Colonic mucosa (tissue), 4 donors: ENCODE data around the gene FIBCD1. TPM values are rescaled to one million over a fixed set of nuclear protein-coding genes. Genes with fewer than 3 reads are reported as not detected.

Source experiments
- DNase-seq: peaks from one replicate; pipeline ENCODE4 v3.0.0-alpha.2; 2020
- H3K27ac ChIP-seq: fragments of 200-600 bp; one replicate; pipeline ENCODE4 v1.8.0; 2021
- H3K27me3 ChIP-seq: fragments of 200-600 bp; one replicate; pipeline ENCODE4 v1.8.0; 2021
- H3K36me3 ChIP-seq: fragments of 200-600 bp; one replicate; pipeline ENCODE4 v1.8.0; 2021
- H3K4me1 ChIP-seq: fragments of 200-600 bp; one replicate; pipeline ENCODE4 v1.8.0; 2021; ENCODE audit warnings: mild to moderate bottlenecking
- H3K4me3 ChIP-seq: fragments of 200-600 bp; one replicate; pipeline ENCODE4 v1.8.0; 2021
- H3K9ac ChIP-seq, 2 donors: one replicate each; pipeline ENCODE4 v1.7.0; 2013; ENCODE audit warnings: control low read depth in 2 of 2, low read depth in 2 of 2, low read length in 2 of 2
- H3K9me3 ChIP-seq: fragments of 200-600 bp; one replicate; pipeline ENCODE4 v1.8.0; 2021
- CTCF ChIP-seq: fragments of 200-600 bp; IDR thresholded peaks from one replicate; pipeline ENCODE4 v1.8.0; 2022; ENCODE audit warnings: antibody characterized with exemption, mild to moderate bottlenecking
- intact Hi-C: fragments of 100-400 bp; cut with DNase I; formaldehyde crosslinking; loops from one replicate; pipeline ENCODE4 v1.14.1; 2022
- total RNA-seq, 2 donors: library from RNA; stranded (reverse); fragmentation: NEBNext Ultra II Directional in 1 of 2; extraction: Animal tissue kit (Norgen Biotek cat#: 25700) in 1 of 2; gene quantifications; one replicate each; pipeline ENCODE4 v1.2.1, GENCODE V29; 2021
- donor health status: healthy.
- donor health status: DM: no; HTN: no; CAD: no.
- donor health status: DM: no; HTN: no; CAD: no.

The FIBCD1 gene
- total RNA-seq, 2 donors from 2014 or later, result 9.0 to 32.9 TPM

DNA sequence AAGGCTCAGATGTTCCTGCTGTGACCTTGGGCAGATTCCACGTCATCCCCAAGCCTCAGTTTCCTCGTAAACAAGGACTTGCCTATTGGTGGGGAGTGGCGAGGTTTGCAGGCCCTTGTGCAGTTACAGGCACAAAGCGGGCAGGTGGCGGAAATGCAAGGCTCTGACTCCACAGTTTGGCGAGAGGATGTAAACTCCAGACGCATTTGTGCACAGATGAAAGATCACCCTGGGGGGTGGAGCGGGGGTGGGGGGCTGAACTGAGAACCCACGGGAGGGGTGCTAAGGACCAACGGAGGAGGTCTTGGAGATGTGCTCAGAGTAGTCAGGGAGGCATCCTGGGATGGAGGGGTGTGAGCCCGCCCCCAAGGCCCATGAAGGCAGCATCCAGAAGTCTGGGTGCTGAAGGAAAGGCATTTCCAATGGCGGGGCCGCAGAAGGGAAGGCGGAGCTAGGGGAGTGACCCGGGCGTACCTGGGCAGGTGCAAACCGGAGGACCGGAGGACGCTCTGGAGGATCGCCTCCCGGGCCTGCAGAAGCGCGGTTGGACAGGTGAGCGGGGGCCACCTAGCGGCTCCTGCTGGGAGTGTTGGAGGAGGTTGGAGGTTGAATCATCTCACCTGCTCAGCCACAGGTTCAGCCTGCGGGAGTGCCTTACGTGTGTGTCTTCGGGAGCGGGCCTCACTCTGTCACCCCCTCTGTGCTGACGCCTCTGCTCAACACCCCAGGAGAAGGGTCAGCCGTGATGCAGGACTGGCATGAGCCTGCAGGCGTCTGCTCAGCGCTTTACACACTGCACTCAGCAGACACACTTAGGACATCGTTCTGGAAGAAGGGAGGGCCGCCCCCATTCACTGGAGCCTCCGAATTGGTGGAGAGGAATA, 1.9 kb upstream of the FIBCD1 start:
- Histone ChIP-seq H3K36me3 (no peaks in the 10 kb centered on the region), H3K4me1 (peaks cover 4% of the 10 kb centered on the region), H3K9me3 (no peaks in the 10 kb centered on the region), H3K9ac (peak overlapping the region in 1 of 2 donors; percentile 46), H3K4me3 (no peak overlapping the region), H3K27me3 (peaks cover 34% of the 10 kb centered on the region), H3K27ac (no peak overlapping the region)
- intact Hi-C loops, result loop anchor here (5.0 kb wide), 4 partner anchors 49 to 239 kb away; no protein-coding TSS in a partner anchor
- peak; percentile 96 for DNase-seq
- peak; percentile 87 for TF ChIP-seq CTCF

- no peak for TF ChIP-seq CTCF
- Histone ChIP-seq H3K27ac (no peak overlapping the region), H3K9ac (peak overlapping the region in 1 of 2 donors; percentile 46), H3K4me3 (peak overlapping the region; percentile 63), H3K4me1 (peaks cover 4% of the 10 kb centered on the region), H3K9me3 (no peaks in the 10 kb centered on the region), H3K27me3 (peaks cover 34% of the 10 kb centered on the region), H3K36me3 (no peaks in the 10 kb centered on the region)
- intact Hi-C loops, result loop anchor here (5.0 kb wide), 4 partner anchors 48 to 238 kb away; no protein-coding TSS in a partner anchor
- DNase-seq, result peak; percentile 41
Observed at GRCh38 chr9:130940027-130940549, 1.0 kb upstream of the FIBCD1 start.

DNA sequence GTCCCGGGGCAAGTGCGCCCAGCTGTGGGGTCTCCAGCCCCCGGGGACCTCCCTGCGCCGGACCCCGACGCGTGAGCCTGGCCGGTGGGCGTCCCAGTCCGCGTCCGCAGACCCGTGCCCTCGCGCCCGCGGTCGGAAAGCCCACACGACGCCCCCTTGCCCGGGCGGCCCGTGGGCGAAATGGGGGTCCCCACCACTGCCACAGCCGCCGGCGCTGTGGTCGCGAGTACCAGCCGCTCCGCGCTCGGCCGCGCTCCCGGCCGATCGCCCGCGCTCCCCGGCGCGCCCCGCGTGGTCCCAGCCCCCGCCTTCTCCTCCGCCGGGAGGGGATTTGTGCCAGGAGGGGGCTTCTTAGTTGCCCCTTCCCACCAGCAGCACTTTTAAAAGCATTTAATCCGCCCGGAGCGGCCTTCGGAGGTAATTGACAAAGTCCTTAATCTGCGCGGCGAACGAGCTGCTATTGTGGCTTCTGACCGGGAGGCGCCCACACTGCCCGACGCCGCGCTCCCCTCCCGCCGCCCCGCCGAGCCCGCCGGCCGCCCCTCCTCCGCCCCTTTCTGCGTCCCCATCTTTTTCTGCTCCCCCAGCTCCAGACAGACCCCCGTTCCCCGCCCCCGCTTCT, 469 bp upstream of the FIBCD1 start:
- Histone ChIP-seq H3K36me3 (no peaks in the 10 kb centered on the region), H3K9ac (peak overlapping the region; percentile 19 to 62), H3K27me3 (peaks cover 34% of the 10 kb centered on the region), H3K9me3 (no peaks in the 10 kb centered on the region), H3K4me3 (peak overlapping the region; percentile 63), H3K4me1 (peaks cover 4% of the 10 kb centered on the region), H3K27ac (peak overlapping the region; percentile 9)
- DNase-seq, result peak; percentile 39
- intact Hi-C loops, result loop anchor here (5.0 kb wide), 4 partner anchors 47 to 237 kb away; no protein-coding TSS in a partner anchor
- TF ChIP-seq CTCF, result no peak

GRCh38 chr9:130938184-130938651, 829 bp downstream of the FIBCD1 start:
- TF ChIP-seq CTCF, result no peak
- no peaks in the 10 kb centered on the region for H3K36me3 ChIP-seq
- intact Hi-C loops, result no loop called here
- no peak overlapping the region for H3K27ac ChIP-seq
- DNase-seq, result no peak
- no peaks in the 10 kb centered on the region for H3K9me3 ChIP-seq
- peak overlapping the region; percentile 63 for H3K4me3 ChIP-seq
- no peak overlapping the region for H3K9ac ChIP-seq
- peaks cover 4% of the 10 kb centered on the region for H3K4me1 ChIP-seq
- peaks cover 34% of the 10 kb centered on the region for H3K27me3 ChIP-seq
